Panc1 (cell line): ENCODE measurements around the gene RAB28. TPM values are rescaled to one million over a fixed set of nuclear protein-coding genes. Genes with fewer than 3 reads are reported as not detected.

Experiments used
- ATAC-seq: fragments of 200-7000 bp; cut with Tn5 transposase; 2 replicates; pipeline ENCODE4 v1.9.1; 2020; ENCODE audit warnings: mild to moderate bottlenecking, moderate library complexity
- BruUV-seq: library from RNA; stranded (reverse); fragments of 400-500 nt; replicated peaks from 2 replicates; lab custom pipeline; 2021; lab: Mats Ljungman, UMichigan
- CTCF ChIA-PET: fragments of 300-600 bp; sonication (Branson Sonifier 250); formaldehyde crosslinking; loops from one replicate; lab custom pipeline; 2022; ENCODE audit warnings: antibody characterized with exemption; lab: Charles Lee
- POLR2A ChIA-PET: fragments of 300-600 bp; sonication (Branson Sonifier 250); formaldehyde crosslinking; loops from one replicate; lab custom pipeline; 2022; ENCODE audit warnings: antibody characterized with exemption; lab: Charles Lee
- DNase-seq: peaks from one replicate; pipeline ENCODE4 v3.0.0-alpha.2; 2010; ENCODE audit warnings: low read depth, low spot score
- H3K27ac ChIP-seq: 2 replicates; pipeline ENCODE4 v1.5.1; 2011; ENCODE audit warnings: mild to moderate bottlenecking, low read length, inconsistent platforms
- H3K27me3 ChIP-seq: fragments of 200-500 bp; sonication (Bioruptor generic); 2 replicates; pipeline ENCODE4 v1.6.0; 2014; ENCODE audit warnings: low read length, inconsistent platforms; ENCODE audit not compliant: control insufficient read depth, insufficient read depth
- H3K36me3 ChIP-seq: fragments of 200-500 bp; sonication (Bioruptor generic); 2 replicates; pipeline ENCODE4 v1.5.1; 2014; ENCODE audit warnings: inconsistent platforms, mild to moderate bottlenecking, low read length, moderate library complexity; ENCODE audit not compliant: control insufficient read depth, insufficient read depth
- H3K4me1 ChIP-seq: 2 replicates; pipeline ENCODE4 v1.5.1; 2011; ENCODE audit warnings: inconsistent platforms, mild to moderate bottlenecking, low read length, moderate library complexity; ENCODE audit not compliant: control insufficient read depth, insufficient read depth
- H3K4me3 ChIP-seq, 2 experiments: 2 replicates each; pipeline ENCODE4 v1.5.1; 2011 to 2012; ENCODE audit warnings: low read depth in 2 of 2, low read length in 2 of 2, mild to moderate bottlenecking in 2 of 2, inconsistent platforms in 1 of 2, moderate library complexity in 1 of 2
- H3K9me3 ChIP-seq: fragments of 200-500 bp; sonication (Bioruptor generic); 2 replicates; pipeline ENCODE4 v1.5.1; 2014; ENCODE audit warnings: low read depth, mild to moderate bottlenecking, inconsistent platforms, low read length, moderate library complexity; ENCODE audit not compliant: control insufficient read depth, insufficient read depth
- POLR2AphosphoS5 ChIP-seq: IDR thresholded peaks from 2 replicates; pipeline ENCODE4 v1.6.1; 2012; ENCODE audit warnings: mild to moderate bottlenecking, low read depth, low read length, moderate library complexity
- SIN3A ChIP-seq: IDR thresholded peaks from 2 replicates; pipeline ENCODE4 v1.6.1; 2012; ENCODE audit warnings: low read depth, mild to moderate bottlenecking, low read length, moderate library complexity, borderline replicate concordance; ENCODE audit not compliant: insufficient read depth
- TCF7L2 ChIP-seq: IDR thresholded peaks from 2 replicates; pipeline ENCODE4 v1.6.1; 2011; ENCODE audit warnings: mild to moderate bottlenecking, low read depth, low read length, inconsistent platforms
- in situ Hi-C: cut with HindIII; loops from 2 replicates; pipeline ENCODE4 v1.10.0; 2016; ENCODE audit warnings: low sequenced_read_pairs, low pct_unique_long_range_greater_than_20kb
- intact Hi-C: fragments of 100-400 bp; cut with micrococcal nuclease; formaldehyde crosslinking; loops from one replicate; pipeline ENCODE4 v1.10.0; 2022; ENCODE audit not compliant: unreplicated experiment
- total RNA-seq: library from RNA; stranded (reverse); gene quantifications from one replicate; pipeline ENCODE4 v1.2.1, GENCODE V29; 2021; ENCODE audit not compliant: unreplicated experiment
- TF ChIP-seq, protein P1 (sequence below): fragments of 450-650 bp; IDR thresholded peaks from 2 replicates; pipeline ENCODE4 v1.5.1; 2017; ENCODE audit warnings: mild to moderate bottlenecking
- TF ChIP-seq, protein P2 (sequence below), 2 experiments: IDR thresholded peaks; 2 replicates each; pipeline ENCODE4 v1.6.1; 2011 to 2012; ENCODE audit warnings: low read depth in 2 of 2, control low read depth in 1 of 2, low read length in 1 of 2, mild to moderate bottlenecking in 1 of 2, moderate library complexity in 1 of 2; ENCODE audit not compliant: insufficient read depth in 1 of 2

Gene RAB28
- total RNA-seq, 1 experiment from 2014 or later, result 10.2 TPM

DNA sequence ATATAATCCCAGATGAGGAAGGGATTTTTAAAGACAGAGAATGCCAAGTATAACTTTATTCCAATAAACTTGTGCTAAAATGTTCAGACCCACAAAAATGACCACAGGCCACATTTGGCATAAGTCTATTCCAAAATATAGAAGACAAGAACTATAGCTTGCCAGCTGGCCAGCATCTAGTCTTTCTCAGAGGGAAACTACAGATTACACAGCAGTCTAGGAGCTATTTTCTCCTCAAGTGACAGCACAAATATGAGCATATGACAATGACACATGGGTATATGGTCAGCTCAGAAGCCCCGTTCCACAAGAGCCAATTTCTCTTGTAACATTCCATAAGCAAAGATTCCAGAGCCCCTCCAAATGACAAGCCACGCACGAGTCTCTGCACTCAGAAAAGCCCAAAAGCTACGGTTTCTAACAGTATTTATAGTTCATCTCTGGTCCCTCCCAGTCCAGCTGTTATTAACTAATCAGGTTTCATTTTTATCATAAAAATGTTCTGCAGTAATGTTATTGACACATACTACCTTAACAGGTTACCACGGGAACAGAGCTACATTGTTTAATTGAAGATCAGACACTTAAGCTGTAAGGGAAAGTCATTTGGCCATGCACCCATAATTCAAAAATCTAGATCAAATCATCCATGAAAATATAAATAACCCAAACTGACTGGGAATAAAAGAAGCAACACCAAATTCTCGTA lies 70.3 kb downstream of the RAB28 start:
- Histone ChIP-seq H3K27ac (no peak overlapping the region), H3K36me3 (no peaks in the 10 kb centered on the region; the same call in 1 of the 2 replicates), H3K4me1 (no peaks in the 10 kb centered on the region), H3K27me3 (no peaks in the 10 kb centered on the region), H3K4me3 (no peak overlapping the region), H3K9me3 (no peaks in the 10 kb centered on the region)
- POLR2A ChIA-PET, result no interaction called here
- TF ChIP-seq, protein P1, sequence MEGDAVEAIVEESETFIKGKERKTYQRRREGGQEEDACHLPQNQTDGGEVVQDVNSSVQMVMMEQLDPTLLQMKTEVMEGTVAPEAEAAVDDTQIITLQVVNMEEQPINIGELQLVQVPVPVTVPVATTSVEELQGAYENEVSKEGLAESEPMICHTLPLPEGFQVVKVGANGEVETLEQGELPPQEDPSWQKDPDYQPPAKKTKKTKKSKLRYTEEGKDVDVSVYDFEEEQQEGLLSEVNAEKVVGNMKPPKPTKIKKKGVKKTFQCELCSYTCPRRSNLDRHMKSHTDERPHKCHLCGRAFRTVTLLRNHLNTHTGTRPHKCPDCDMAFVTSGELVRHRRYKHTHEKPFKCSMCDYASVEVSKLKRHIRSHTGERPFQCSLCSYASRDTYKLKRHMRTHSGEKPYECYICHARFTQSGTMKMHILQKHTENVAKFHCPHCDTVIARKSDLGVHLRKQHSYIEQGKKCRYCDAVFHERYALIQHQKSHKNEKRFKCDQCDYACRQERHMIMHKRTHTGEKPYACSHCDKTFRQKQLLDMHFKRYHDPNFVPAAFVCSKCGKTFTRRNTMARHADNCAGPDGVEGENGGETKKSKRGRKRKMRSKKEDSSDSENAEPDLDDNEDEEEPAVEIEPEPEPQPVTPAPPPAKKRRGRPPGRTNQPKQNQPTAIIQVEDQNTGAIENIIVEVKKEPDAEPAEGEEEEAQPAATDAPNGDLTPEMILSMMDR, result no peak
- TF ChIP-seq, protein P2, sequence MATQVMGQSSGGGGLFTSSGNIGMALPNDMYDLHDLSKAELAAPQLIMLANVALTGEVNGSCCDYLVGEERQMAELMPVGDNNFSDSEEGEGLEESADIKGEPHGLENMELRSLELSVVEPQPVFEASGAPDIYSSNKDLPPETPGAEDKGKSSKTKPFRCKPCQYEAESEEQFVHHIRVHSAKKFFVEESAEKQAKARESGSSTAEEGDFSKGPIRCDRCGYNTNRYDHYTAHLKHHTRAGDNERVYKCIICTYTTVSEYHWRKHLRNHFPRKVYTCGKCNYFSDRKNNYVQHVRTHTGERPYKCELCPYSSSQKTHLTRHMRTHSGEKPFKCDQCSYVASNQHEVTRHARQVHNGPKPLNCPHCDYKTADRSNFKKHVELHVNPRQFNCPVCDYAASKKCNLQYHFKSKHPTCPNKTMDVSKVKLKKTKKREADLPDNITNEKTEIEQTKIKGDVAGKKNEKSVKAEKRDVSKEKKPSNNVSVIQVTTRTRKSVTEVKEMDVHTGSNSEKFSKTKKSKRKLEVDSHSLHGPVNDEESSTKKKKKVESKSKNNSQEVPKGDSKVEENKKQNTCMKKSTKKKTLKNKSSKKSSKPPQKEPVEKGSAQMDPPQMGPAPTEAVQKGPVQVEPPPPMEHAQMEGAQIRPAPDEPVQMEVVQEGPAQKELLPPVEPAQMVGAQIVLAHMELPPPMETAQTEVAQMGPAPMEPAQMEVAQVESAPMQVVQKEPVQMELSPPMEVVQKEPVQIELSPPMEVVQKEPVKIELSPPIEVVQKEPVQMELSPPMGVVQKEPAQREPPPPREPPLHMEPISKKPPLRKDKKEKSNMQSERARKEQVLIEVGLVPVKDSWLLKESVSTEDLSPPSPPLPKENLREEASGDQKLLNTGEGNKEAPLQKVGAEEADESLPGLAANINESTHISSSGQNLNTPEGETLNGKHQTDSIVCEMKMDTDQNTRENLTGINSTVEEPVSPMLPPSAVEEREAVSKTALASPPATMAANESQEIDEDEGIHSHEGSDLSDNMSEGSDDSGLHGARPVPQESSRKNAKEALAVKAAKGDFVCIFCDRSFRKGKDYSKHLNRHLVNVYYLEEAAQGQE (IDR thresholded peaks at IDR 0.05; ENCODE audit: insufficient read depth in 1 of 2, low read depth in 2 of 2, low read length in 1 of 2), result no peak
- TF ChIP-seq TCF7L2 (no peak), SIN3A (no peak), POLR2AphosphoS5 (no peak)
- CTCF ChIA-PET, result no interaction called here
- ATAC-seq (no peak), DNase-seq (no peak)
- no TSS peak for BruUV-seq
- in situ Hi-C loops (no loop called here), intact Hi-C loops (no loop called here)

DNA sequence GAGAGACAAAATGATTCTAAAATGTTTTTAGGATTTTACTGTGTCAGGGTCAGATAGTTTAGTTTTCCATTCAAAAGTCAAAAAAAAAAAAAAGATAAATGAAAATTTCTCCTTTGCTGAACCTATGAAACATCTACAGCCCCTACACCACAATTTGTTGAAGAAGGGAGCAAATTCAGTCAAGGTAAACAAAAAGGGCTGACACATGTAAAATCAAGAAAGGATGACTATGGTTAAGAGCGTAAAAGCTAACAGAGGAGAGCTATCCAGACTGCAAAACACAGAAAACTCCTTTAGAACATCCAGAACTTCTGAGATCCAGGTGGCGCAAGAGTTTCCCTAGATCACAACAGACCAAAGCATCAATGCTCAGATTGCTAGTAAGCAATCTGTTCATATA lies 72.2 kb downstream of the RAB28 start:
- no peak overlapping the region for H3K27ac ChIP-seq
- DNase-seq (no peak), ATAC-seq (no peak)
- H3K9me3 ChIP-seq, result no peaks in the 10 kb centered on the region
- TF ChIP-seq TCF7L2 (no peak), POLR2AphosphoS5 (no peak), SIN3A (no peak)
- TF ChIP-seq, protein P1, result no peak
- TF ChIP-seq, protein P2 (IDR thresholded peaks at IDR 0.05; ENCODE audit: insufficient read depth in 1 of 2, low read depth in 2 of 2, low read length in 1 of 2), result no peak
- no peaks in the 10 kb centered on the region for H3K4me1 ChIP-seq
- ChIA-PET CTCF (no interaction called here), POLR2A (no interaction called here)
- no TSS peak for BruUV-seq
- in situ Hi-C loops, result no loop called here
- intact Hi-C loops, result no loop called here
- no peak overlapping the region for H3K4me3 ChIP-seq
- no peaks in the 10 kb centered on the region for H3K27me3 ChIP-seq
- H3K36me3 ChIP-seq, result no peaks in the 10 kb centered on the region; the same call in 1 of the 2 replicates
